Stimulated activated CD4-positive, alpha-beta T cell treated with anti-CD3 and anti-CD28 coated beads, Interleukin-4, amount 100 ng/mL, for 4 hours (primary cell): ENCODE data around the gene KBTBD12.
"Not testable (repeated sequence)": the region's sequence is repeated elsewhere in the genome, so short reads cannot be mapped to it uniquely, and the experiment has no call there.

Source experiments
- DNase-seq, 2 experiments: peaks; one replicate each; pipeline ENCODE4 v3.0.0-alpha.2; 2020

Gene KBTBD12

DNA sequence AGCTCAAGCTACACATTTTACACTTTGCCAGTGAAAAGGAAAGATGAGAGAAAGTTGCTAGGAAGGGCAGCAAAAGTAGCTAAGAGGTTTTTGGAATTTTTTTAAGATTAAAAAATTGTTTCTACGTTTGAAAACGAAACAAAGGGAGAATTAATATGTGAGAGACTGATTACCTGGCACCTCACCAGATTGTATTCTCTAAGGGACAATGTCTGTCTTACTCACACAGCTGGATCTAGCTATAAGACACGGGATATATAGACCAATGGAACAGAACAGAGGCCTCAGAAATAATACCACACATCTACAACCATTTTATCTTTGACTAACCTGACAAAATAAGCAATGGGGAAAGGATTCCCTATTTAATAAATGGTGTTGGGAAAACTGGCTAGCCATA lies 9.5 kb upstream of the KBTBD12 start:
- no peak for DNase-seq

DNA sequence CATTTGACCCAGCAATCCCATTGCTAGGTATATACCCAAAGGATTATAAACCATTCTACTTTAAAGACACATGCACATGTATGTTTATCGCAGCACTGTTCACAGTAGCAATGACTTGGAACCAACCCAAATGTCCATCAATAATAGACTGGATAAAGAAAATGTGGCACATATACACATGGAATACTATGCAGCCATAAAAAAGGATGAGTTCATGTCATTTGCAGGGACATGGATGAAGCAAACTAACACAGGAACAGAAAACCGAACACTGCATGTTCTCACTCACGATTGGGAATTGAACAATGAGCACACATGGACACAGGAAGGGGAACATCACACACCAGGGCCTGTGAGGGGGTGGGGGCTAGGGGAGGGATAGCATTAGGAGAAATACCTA lies 8.4 kb upstream of the KBTBD12 start:
- DNase-seq: not testable (repeated sequence)

DNA sequence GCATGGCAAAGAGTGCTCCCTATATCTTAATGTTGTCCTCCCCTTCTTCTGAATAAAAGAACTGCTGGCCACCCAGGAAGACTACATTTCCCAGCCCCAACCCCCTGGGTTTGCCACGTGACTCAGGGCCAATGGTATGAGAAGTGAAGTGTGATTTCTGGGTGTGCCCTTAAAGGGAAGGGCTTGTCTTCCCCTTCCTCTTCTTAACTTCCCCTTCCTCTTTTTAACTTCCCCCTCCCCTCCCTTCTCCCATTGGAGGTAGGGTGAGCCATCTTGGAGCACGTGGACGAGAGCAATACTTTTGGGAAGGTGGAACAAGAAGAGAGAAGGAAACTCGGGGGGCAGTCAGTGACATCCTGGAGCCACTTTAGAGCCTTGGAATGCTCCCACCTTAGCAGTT lies 6.8 kb upstream of the KBTBD12 start:
- DNase-seq: no peak

- no peak for DNase-seq
Measured at GRCh38 chr3:127908951-127909350, 6.1 kb upstream of the KBTBD12 start.

DNA sequence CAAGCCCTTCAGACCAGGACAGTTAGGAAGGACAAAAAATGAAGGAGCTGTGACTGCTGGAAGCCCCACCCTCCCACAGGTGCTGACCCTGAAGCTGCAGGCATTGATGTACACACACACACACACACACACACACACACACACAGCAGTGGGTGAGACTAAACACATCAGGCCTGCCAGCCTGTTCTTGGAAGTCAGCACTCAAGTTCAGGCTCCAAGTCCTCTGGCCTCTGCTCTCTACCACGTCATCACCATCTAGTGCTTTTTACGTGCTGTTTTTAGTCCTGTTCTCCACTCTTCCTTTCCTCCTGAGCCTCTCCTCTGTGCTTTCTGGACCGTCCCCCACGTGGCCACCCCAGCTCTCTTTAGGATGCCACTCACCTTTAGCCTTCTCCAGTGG lies 5.4 kb upstream of the KBTBD12 start:
- DNase-seq: no peak

DNA sequence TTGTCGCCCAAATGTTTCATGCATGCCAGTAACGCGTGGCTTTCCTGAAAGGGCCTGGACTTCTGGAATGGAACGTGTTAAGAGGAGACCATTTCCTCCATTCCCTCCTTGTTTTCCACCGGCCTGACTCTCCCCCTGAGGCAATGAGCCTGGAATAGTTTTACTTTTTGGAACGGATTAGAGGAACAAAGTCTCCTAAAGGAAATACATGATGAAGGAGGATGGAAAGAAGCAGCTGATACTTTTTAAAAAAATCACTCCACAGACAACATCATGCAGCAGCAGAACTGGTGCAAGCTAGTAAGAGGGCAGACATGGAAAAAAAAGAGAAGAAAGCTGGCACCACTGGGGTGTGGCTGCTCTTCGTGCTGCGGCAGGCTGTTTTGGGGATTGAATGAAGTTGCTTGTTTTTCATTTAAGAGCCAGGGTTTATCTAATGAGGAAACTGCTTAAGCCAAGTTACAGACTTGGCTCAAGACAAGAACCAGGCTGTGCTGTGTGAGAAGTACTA lies 3.6 kb upstream of the KBTBD12 start:
- no peak for DNase-seq

- DNase-seq: not testable (repeated sequence)
Measured at GRCh38 chr3:127913841-127914240, 1.2 kb upstream of the KBTBD12 start.

GRCh38 chr3:127914584-127914983 lies 448 bp upstream of the KBTBD12 start:
- no peak for DNase-seq

DNA sequence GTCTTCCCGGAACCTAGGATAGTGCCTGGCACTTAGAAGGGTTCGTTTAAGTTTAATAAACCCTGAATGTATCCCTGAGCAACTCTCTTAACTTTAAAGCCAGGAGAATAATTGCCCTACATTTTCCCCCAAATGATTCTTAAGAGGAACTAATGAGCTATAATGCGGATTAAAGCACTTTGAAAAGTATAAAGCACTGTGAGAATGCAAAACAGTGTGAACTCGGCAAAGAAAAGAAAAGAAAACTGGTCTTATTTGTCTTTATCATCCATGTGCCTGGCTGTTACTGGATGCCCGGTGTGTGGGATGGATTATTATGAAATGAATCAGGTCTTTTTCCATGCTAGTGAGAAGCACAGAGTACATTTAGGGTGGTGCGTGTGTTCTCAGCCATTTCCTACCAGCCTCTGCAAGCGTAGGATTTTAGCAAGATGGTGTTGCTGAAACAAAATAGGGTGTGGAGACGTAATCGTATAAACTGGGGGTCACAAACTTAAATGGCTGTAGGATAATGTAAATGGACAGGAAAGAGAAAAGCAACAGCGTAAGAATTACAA lies 983 bp downstream of the KBTBD12 start:
- no peak for DNase-seq

GRCh38 chr3:127920738-127921137 lies 5.7 kb downstream of the KBTBD12 start:
- no peak for DNase-seq

DNA sequence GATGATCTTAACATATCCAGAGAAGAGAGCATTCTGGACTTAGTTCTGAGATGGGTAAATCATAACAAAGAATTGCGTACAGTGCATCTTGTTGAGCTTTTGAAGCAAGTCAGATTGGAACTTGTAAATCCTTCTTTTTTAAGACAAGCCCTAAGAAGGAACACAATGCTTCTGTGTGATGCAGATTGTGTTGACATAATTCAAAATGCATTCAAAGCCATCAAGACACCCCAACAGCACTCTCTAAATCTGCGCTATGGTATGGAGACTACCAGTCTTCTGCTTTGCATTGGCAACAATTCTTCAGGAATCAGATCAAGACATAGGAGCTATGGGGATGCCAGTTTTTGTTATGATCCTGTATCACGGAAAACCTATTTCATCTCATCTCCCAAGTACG lies 8.6 kb downstream of the KBTBD12 start:
- no peak for DNase-seq

- DNase-seq: no peak
Measured at GRCh38 chr3:127925384-127925783, 10.4 kb downstream of the KBTBD12 start.

- DNase-seq: no peak
Measured at GRCh38 chr3:127927829-127928604, 13.0 kb downstream of the KBTBD12 start.

- DNase-seq: no peak
Measured at GRCh38 chr3:127929818-127930413, 14.9 kb downstream of the KBTBD12 start.

DNA sequence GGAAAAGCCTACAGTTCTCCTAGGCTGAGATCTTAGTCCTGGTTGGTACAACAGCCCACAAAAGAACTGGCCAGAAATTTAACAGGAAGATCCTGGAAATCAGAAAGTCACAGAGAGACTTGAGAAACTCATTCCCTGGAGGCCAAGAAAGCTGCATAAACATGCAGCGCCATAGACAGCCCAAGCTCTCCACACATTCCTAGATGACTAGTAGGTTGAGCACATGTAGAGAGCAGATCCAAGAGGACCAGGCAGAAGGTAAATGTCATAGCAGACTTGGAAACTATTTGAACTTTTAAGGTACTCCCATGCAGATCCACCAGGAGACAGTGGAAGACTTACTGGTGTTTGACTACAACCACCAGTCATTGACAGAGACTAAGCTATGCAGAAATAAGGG lies 18.4 kb downstream of the KBTBD12 start:
- no peak for DNase-seq

DNA sequence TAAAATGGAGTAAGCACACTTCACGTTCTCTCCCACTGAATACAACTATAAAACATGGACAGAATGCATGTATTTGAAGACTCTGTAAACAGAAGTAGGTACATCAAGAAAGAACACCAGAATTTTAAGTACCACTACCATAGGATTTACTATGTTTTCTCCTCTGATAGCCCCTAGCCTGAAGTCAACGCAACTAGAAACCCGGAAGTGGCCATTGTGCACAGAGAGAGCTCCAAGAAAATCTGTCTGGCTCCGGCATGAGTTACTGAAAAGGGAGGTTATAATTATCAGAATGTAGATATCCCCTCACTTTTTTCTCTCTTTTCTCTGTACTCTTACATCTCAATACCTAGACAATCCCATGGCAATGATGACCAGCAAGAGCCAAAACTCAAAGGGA lies 23.8 kb downstream of the KBTBD12 start:
- no peak for DNase-seq

DNA sequence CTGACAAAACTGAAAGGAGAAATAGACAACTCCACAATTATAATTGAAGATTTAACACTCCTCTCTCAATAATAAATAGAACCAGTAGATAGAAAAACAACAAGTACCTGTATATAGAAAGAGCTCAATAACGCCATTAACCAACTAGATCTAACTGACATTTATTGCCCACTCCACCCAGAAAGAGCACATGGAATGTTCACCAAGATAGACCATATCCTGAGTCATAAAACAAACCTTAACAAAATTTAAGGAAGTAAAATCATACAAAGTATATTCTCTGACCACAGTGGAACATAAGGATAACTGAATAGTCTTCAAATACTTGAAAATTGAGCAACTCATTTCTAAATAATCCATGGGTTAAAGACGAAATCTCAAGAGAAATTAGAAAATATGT lies 25.1 kb downstream of the KBTBD12 start:
- no peak for DNase-seq

DNA sequence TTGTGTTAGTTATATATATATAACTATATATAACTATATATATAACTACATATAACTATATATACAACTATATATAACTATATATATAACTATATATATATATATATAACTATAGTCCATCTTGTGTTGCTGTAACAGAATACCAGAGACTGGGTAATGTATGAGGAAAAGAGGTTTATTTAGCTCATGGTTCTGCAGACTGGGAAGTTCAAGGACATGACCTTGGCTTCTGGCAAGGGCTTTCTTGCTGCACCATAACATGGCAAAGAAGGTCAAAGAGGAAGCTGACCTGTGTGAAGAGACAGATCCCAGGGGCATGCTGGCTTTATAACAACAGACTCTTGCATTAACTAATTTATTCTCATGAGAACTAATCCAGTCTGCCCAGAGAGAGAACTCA lies 27.6 kb downstream of the KBTBD12 start:
- no peak for DNase-seq

GRCh38 chr3:127948211-127948610 lies 33.2 kb downstream of the KBTBD12 start:
- no peak for DNase-seq

DNA sequence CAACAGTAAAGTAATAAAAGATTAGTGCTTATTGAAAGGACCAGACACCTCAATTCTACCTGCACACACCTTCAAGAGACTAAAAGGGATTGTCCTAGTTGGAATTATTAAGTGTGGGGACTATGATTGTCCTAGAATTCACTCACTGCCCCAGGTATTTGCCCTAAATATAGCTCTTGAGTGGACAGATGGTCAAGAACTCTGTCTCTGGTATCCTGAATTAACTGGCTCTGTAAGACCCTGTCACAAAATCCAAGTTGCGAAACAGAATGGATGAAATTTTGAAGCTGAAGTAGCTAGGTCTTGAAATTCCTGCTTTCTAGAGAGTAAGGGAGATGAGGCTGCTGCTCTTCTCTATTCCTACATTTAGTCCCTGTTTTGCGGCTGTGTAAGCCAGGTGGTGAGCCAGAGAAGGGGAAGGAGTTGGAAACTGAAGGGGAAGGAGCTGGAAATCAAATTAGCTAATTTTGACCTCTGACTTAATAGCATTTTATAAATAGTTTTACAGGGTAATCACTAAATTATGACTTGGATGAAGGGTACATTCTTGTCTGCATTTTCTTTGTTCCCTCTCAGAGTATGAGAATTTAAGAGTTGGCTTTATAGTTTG lies 34.5 kb downstream of the KBTBD12 start:
- DNase-seq: no peak

GRCh38 chr3:127951276-127951675 lies 36.2 kb downstream of the KBTBD12 start:
- no peak for DNase-seq

DNA sequence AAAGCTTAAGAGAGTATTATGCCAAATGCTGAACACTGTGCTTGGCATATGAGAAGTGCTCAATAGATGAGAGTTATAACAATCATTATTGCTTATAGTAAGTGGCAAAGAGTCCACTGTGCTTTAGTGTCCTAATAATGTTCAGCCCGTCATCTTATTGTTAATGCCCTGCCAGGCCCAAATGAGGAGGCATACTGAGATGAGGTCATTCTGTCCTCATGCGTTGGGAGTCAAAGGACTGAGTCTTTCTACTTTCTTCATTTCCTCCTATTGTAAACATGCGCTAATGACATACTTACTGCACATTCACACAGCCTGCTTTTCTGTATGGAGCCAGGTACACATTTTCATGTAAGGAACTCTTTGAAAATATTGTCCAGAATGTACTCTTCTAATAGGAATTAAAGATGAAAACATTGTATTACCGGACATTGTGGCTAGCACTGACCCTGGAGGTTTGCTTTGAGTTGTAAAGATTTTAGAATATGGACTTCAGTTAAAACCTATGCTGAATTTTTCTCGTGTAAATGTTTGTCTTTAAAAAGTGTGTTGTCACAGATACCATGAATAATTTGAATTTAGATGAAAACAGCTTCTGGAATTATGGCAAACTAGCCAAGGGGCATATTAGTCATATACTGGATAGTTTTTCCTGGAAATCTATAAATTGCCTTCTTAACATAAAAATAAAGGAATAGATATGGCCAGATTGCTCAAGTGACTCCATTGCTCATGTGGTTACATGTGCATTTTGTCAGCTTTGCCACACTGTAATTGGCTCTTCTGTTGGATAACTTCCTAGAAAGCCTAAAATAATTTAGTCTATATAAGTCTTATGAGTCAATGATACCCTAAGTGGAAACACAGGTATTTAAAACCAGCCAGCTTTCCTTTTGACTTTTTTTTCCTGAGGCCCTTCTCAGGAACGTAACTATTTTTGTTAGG lies 38.3 kb downstream of the KBTBD12 start:
- DNase-seq: no peak

- no peak for DNase-seq
Measured at GRCh38 chr3:127954640-127955039, 39.6 kb downstream of the KBTBD12 start.
